ENCODE results near the gene SRRM5.

- TF ChIP-seq CTCF (IDR thresholded peaks at IDR 0.05; ENCODE audit: insufficient read depth, low read length, poor library complexity, severe bottlenecking) (no peak), EZH2phosphoT487 (conservative IDR thresholded peaks at IDR 0.05; ENCODE audit: low read length) (no peak)
Observed at GRCh38 chr19:43634068-43634467, 22.2 kb downstream of the SRRM5 start.

All from SU-DHL-6 (cell line).